Measurements from ENCODE around the gene SLC12A7. TPM values are rescaled to one million over a fixed set of nuclear protein-coding genes. Genes with fewer than 3 reads are reported as not detected.

The SLC12A7 gene
- total and polyA plus RNA-seq, 12 donors = 36.3 to 208 (median 143) TPM

GRCh38 chr5:1047332-1047965 is 64.4 kb downstream of the SLC12A7 start:
- whole genome bisulfite sequencing, 2 donors = 93 to 95% methylated on average over 11 of the region's 11 CpGs
- peaks cover 0 to 30% (median 7%) of the 10 kb centered on the region in 9 donors for H3K36me3 ChIP-seq
- intact Hi-C loops (cut with DNase I) = no loop called here
- ATAC-seq = no peak
- H3K27me3 ChIP-seq = no peaks in the 10 kb centered on the region
- DNase-seq = no peak
- no peaks in the 10 kb centered on the region for H3K9me3 ChIP-seq
- H3K27ac ChIP-seq = no peak overlapping the region
- peaks cover 0 to 20% (median 6%) of the 10 kb centered on the region in 9 donors for H3K4me1 ChIP-seq
- no peak for TF ChIP-seq CTCF (IDR thresholded peaks at IDR 0.05)
- H3K4me3 ChIP-seq = no peak overlapping the region

GRCh38 chr5:1045960-1046560 is 65.8 kb downstream of the SLC12A7 start:
- intact Hi-C loops (cut with DNase I) = no loop called here
- Histone ChIP-seq H3K27me3 (no peaks in the 10 kb centered on the region), H3K4me1 (peaks cover 0 to 10% (median 6%) of the 10 kb centered on the region in 9 donors), H3K36me3 (peaks cover 0 to 16% (median 0%) of the 10 kb centered on the region in 9 donors), H3K9me3 (no peaks in the 10 kb centered on the region), H3K4me3 (no peak overlapping the region), H3K27ac (no peak overlapping the region)
- no peak for TF ChIP-seq CTCF (IDR thresholded peaks at IDR 0.05)
- ATAC-seq (no peak), DNase-seq (no peak)
- WGBS, 2 donors = 87 to 95% methylated on average over 9 of the region's 9 CpGs

GRCh38 chr5:1044117-1044516 is 67.7 kb downstream of the SLC12A7 start:
- intact Hi-C loops (cut with DNase I) = no loop called here
- Histone ChIP-seq H3K4me3 (no peak overlapping the region), H3K4me1 (no peaks in the 10 kb centered on the region), H3K27me3 (no peaks in the 10 kb centered on the region), H3K36me3 (no peaks in the 10 kb centered on the region), H3K9me3 (no peaks in the 10 kb centered on the region), H3K27ac (no peak overlapping the region)
- ATAC-seq (no peak), DNase-seq (no peak)
- no peak for TF ChIP-seq CTCF (IDR thresholded peaks at IDR 0.05)
- WGBS, 2 donors = 89 to 94% methylated on average over 5 of the region's 5 CpGs

GRCh38 chr5:1043327-1043726 is 68.5 kb downstream of the SLC12A7 start:
- H3K4me1 ChIP-seq = no peaks in the 10 kb centered on the region
- H3K4me3 ChIP-seq = no peak overlapping the region
- H3K27ac ChIP-seq = no peak overlapping the region
- H3K9me3 ChIP-seq = no peaks in the 10 kb centered on the region
- no peaks in the 10 kb centered on the region for H3K27me3 ChIP-seq
- no peaks in the 10 kb centered on the region for H3K36me3 ChIP-seq
- no peak for DNase-seq
- intact Hi-C loops (cut with DNase I) = no loop called here
- no peak for ATAC-seq
- 88 to 94% methylated on average over 7 of the region's 7 CpGs for WGBS, 2 donors
- no peak for TF ChIP-seq CTCF (IDR thresholded peaks at IDR 0.05)
